ENCODE results near the gene FRMD8. TPM values are rescaled to one million over a fixed set of nuclear protein-coding genes. Genes with fewer than 3 reads are reported as not detected.

Gene FRMD8
- total RNA-seq, 2 donors from 2014 or later = 27.4 to 29.6 TPM

GRCh38 chr11:65378928-65379638, 7.4 kb upstream of the FRMD8 start:
- Histone ChIP-seq H3K27me3 (ENCODE audit: control insufficient read depth, insufficient read depth, low read length, poor library complexity, severe bottlenecking) (no peaks in the 10 kb centered on the region), H3K9me3 (ENCODE audit: control insufficient read depth, low read length) (no peaks in the 10 kb centered on the region), H3K27ac (ENCODE audit: low read depth, low read length) (no peak overlapping the region), H3K4me3 (ENCODE audit: low read length) (no peak overlapping the region), H3K9ac (ENCODE audit: extremely low read depth, low read length, poor library complexity, severe bottlenecking) (no peak overlapping the region), H3K4me1 (ENCODE audit: control insufficient read depth, insufficient read depth, low read length) (peaks cover 6% of the 10 kb centered on the region), H3K36me3 (ENCODE audit: control insufficient read depth, insufficient read depth, low read length) (no peaks in the 10 kb centered on the region)
- TF ChIP-seq CTCF (conservative IDR thresholded peaks at IDR 0.05) = no peak
- Mint-ChIP-seq H3K27me3 (ENCODE audit: insufficient read depth) (no peaks in the 10 kb centered on the region), H3K27ac (no peak overlapping the region), H3K36me3 (ENCODE audit: low read depth) (no peaks in the 10 kb centered on the region), H3K9me3 (no peaks in the 10 kb centered on the region), H3K4me3 (no peak overlapping the region), H3K4me1 (peaks cover 20% of the 10 kb centered on the region)
- DNase-seq = no peak
- WGBS, 2 experiments (ENCODE audit: insufficient coverage in 1 of 2, insufficient read length in 1 of 2) = 94 to 100% methylated on average over 4 to 14 of the region's 14 CpGs

- no peak overlapping the region for H3K4me3 Mint-ChIP-seq
- no peak overlapping the region for H3K9ac ChIP-seq (ENCODE audit: extremely low read depth, low read length, poor library complexity, severe bottlenecking)
- no peak for TF ChIP-seq CTCF (conservative IDR thresholded peaks at IDR 0.05)
Measured at GRCh38 chr11:65379698-65380459, 6.6 kb upstream of the FRMD8 start.

GRCh38 chr11:65380460-65381119, 5.8 kb upstream of the FRMD8 start:
- peak; percentile 58 for TF ChIP-seq CTCF (conservative IDR thresholded peaks at IDR 0.05)
- Mint-ChIP-seq H3K27me3 (ENCODE audit: insufficient read depth) (no peaks in the 10 kb centered on the region), H3K36me3 (ENCODE audit: low read depth) (no peaks in the 10 kb centered on the region), H3K4me1 (peaks cover 23% of the 10 kb centered on the region), H3K4me3 (no peak overlapping the region), H3K27ac (no peak overlapping the region), H3K9me3 (no peaks in the 10 kb centered on the region)
- Histone ChIP-seq H3K9ac (ENCODE audit: extremely low read depth, low read length, poor library complexity, severe bottlenecking) (no peak overlapping the region), H3K4me1 (ENCODE audit: control insufficient read depth, insufficient read depth, low read length) (peaks cover 6% of the 10 kb centered on the region), H3K27me3 (ENCODE audit: control insufficient read depth, insufficient read depth, low read length, poor library complexity, severe bottlenecking) (no peaks in the 10 kb centered on the region), H3K36me3 (ENCODE audit: control insufficient read depth, insufficient read depth, low read length) (no peaks in the 10 kb centered on the region), H3K9me3 (ENCODE audit: control insufficient read depth, low read length) (no peaks in the 10 kb centered on the region), H3K4me3 (ENCODE audit: low read length) (no peak overlapping the region), H3K27ac (ENCODE audit: low read depth, low read length) (no peak overlapping the region)
- WGBS, 2 experiments (ENCODE audit: insufficient coverage in 1 of 2, insufficient read length in 1 of 2) = 93 to 94% methylated on average over 12 to 16 of the region's 16 CpGs
- DNase-seq = no peak

More at GRCh38 chr11:65379698-65380459, 6.6 kb upstream of the FRMD8 start:
- Mint-ChIP-seq H3K9me3 (no peaks in the 10 kb centered on the region), H3K27me3 (ENCODE audit: insufficient read depth) (no peaks in the 10 kb centered on the region), H3K4me1 (peaks cover 23% of the 10 kb centered on the region), H3K36me3 (ENCODE audit: low read depth) (no peaks in the 10 kb centered on the region), H3K27ac (no peak overlapping the region)
- 95 to 96% methylated on average over 9 to 13 of the region's 13 CpGs for WGBS, 2 experiments (ENCODE audit: insufficient coverage in 1 of 2, insufficient read length in 1 of 2)
- DNase-seq = no peak
- Histone ChIP-seq H3K4me3 (ENCODE audit: low read length) (no peak overlapping the region), H3K36me3 (ENCODE audit: control insufficient read depth, insufficient read depth, low read length) (no peaks in the 10 kb centered on the region), H3K4me1 (ENCODE audit: control insufficient read depth, insufficient read depth, low read length) (peaks cover 6% of the 10 kb centered on the region), H3K27me3 (ENCODE audit: control insufficient read depth, insufficient read depth, low read length, poor library complexity, severe bottlenecking) (no peaks in the 10 kb centered on the region), H3K27ac (ENCODE audit: low read depth, low read length) (no peak overlapping the region), H3K9me3 (ENCODE audit: control insufficient read depth, low read length) (no peaks in the 10 kb centered on the region)

All from endodermal cell (in vitro differentiated cells).